Diencephalon (tissue), 1 donor: ENCODE results near the gene SRSF2. TPM values are rescaled to one million over a fixed set of nuclear protein-coding genes. Genes with fewer than 3 reads are reported as not detected.
A peak's percentile ranks its signal among the peaks of the same experiment; 100 is the strongest.

Experiments used
- small RNA-seq: library from RNA; depleted of rRNA; stranded (forward); fragments of <200 nt; gene quantifications from one replicate; pipeline ENCODE3, GENCODE V24; 2014
- total RNA-seq: library from RNA; depleted of rRNA; stranded (reverse); fragments of >200 nt; gene quantifications from one replicate; pipeline ENCODE4 v1.2.3, GENCODE V29; 2014

The SRSF2 gene, protein sequence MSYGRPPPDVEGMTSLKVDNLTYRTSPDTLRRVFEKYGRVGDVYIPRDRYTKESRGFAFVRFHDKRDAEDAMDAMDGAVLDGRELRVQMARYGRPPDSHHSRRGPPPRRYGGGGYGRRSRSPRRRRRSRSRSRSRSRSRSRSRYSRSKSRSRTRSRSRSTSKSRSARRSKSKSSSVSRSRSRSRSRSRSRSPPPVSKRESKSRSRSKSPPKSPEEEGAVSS
- total RNA-seq, result 98.0 TPM

DNA sequence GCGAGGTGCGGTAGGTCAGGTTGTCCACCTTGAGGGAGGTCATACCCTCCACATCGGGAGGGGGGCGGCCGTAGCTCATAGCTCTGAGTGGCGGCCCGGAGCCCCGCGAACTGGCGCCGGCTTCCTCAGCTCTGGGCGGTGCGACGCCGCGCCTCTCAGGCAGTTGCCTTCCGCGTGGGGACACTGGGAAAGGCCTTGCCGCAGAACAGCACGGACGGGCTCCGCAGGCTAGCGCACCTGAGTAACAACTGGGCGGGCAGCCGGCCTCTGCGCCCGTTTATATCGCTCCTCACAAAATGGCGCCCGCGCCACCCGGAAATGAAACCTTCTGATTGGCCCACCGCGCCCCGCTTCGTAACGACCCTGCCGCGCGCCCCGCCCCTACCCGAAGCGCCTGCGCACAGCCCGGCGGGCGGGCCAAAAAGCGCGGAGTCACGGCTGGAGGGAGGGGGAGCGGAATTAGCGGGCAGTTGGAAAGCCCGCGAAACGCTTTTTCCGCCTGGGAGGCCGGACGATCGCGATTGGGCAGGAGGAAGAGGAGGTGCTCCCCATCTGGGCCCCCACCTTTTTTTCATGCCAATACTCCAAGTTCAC, at the start of gene SRSF2:
TSS of gene SRSF2 (minus strand) at position 250 of the 594 bp plus-strand sequence. CDS start at position 79, 171 bp downstream.

DNA sequence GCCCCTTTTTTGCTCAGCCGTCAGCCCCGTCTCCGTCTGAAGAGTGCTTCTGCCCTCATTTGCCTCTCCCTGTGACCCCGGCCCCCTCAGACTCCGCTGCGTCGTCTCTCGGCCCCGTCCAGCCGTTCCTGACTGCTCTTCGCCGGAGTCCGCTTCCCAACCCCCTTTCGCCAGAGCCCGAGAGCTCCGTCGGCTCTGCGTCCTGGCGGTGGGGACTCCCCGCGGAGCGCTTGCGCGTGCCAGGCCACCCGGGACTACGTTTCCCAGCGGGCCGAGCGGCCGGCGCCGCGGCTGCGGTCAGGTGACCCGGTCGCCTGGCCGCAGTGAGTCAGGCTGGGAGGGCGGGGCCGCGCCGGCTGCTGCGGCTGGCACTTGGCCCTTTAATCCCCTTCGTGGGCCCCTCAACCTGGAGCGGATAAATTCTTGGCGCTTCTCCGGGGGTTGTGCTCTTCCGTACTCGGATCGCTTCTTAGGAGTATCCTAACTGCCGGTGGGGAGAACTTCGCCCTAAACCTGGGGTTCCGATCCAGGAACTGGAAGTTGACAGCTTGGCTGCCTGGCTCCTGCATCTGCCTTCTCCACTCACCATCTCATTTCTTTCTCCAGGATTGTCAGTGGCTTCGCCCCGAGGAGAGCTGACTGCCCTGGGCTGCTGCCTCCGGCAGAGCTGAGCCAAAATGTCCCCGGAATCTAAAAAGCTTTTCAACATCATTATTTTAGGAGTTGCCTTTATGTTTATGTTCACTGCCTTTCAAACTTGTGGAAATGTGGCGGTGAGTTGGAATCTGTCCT, 741 bp upstream of the SRSF2 start, which contains the start of gene MFSD11:
TSS of gene MFSD11 (plus strand) at position 444 of the 792 bp plus-strand sequence. CDS start at position 678, 234 bp downstream.

DNA sequence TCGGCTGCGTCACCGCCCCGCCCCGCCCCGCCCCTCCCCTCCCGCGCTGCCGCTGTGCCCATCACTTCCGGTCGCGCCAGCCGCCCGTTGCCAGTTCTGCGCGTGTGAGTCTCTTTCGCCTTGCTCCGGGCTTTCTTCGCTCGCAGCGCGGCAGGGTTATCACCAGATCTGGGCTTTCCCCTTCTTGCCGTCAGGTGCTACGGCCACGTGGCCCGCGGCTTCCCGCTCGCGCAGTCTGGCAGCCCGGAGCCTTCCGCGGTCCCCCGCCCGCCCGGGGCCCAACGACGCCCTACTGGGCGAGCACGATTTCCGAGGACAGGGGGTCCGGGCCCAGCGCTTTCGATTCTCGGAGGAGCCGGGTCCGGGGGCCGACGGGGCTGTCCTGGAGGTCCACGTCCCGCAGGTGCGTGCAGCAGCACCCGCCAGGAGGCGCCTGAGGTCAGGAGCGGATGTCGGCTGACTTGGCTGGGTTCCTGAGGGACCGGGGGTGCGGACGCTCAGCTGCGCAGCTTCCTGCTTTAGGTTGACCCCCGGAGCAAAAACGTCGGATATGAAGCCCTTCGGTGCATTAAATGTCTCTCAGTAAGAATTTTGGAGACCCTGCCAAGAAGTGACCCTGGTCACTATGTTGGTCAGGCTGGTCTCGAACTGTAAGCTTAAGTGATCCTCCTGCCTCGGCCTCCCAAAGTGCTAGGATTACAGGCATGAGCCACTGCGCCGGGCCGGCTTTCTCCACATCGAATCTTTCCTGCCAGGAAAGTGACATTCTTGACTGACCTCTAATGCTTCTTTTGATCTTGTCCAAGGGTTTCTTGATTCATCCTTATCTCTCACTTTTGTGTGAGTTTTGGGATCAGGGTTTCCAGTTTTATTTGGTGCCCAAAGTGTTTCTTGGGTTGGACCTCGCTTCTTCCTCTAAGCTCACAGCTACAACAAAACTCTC, 10.1 kb downstream of the SRSF2 start, which contains the start of gene METTL23:
TSS of gene METTL23 (plus strand) at position 64 of the 943 bp plus-strand sequence. CDS start 2,872 bp downstream, outside the sequence.

DNA sequence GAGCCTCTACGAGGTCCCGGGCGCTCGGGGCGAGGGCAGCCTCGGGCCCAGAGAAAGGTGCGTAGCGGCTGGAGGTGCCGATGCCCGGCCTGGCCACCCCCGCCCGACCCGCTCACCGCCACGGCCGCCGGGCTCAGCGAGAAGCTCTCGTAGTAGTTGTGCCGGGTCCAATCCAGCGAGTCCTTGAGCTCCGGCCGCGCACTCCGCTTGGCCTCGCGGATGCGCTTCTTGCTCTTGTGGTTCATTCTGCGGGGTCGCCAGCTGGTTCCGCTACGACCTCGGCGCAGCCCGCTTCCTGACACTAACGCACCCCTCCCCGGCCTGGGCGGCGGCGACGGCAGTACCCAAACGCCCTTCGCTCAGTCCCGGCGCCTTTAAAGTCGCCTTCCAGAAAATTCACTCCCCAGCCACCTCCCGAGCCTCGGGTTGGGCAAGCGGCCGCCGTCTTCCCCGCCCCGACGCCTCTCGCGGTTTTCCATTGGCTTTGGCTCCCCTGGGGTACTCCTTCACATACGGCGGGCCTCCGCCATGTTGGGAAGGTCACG, 10.8 kb downstream of the SRSF2 start, which contains the start of gene JMJD6:
TSS of gene JMJD6 (minus strand) at position 376 of the 545 bp plus-strand sequence. CDS start at position 245, 131 bp downstream.

DNA sequence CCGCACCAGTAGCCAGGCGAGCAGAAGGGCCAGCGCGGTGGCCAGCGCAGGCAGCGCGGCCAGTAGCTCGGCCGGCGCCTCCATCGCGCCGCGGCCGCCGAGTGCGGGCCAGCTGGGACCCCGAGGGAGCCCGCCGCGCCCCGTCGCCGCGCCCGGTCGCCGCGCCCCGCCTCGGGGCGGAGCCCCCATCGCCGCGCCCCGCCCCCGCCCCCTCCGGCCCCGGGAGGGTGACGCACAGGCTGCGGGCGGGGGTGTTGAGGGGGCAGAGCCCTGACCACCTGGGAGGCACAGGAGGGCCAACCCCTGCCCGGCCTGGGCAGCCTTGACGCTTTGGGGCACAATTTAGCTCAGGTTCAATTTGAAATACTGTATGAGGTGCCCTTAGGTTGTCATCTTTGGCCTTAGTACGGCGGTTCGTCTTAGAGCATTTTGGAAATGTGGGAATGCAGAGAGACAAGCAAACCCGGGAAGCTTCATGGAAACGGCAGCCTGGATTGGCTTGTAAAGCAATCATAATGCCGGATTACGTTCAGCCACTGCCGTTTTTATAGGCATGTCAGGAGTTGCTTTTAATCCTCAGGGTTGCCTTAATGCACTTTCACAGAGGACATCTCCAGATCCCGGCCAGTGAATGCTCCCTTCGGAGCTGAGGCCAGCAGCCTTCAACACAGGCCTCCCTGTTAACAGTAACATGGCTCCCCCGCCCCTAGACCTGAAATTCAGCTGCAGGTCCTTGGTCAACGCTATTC, 26.1 kb downstream of the SRSF2 start, which contains the start of gene MXRA7:
TSS of gene MXRA7 (minus strand) at position 103 of the 749 bp plus-strand sequence. CDS start at position 84, 19 bp downstream.

Small RNA genes lying within 50 kb of the gene (small RNA-seq; reads per million reads assigned to genes)
- gene AC005837.3, result not detected
- gene RF02271, result not detected
- not detected for gene RNU6-97P
- gene RNY4P36, result 5.7 reads per million, percentile 92 among the genes with 10 or more reads in this experiment

Other genes with a start within 250 kb of the SRSF2 start
- 3.2 TPM for gene RHBDF2, start 235.9 kb downstream of the SRSF2 start, total RNA-seq
- gene CYGB, start 199.6 kb downstream of the SRSF2 start, total RNA-seq, result 8.3 TPM
- 5.3 TPM for gene PRCD, start 197.3 kb downstream of the SRSF2 start, total RNA-seq
- 2.1 TPM for gene ST6GALNAC2, start 151.5 kb downstream of the SRSF2 start, total RNA-seq
- 0.69 TPM for gene ST6GALNAC1, start 93.6 kb downstream of the SRSF2 start, total RNA-seq
- gene MXRA7, start 26.4 kb downstream of the SRSF2 start, total RNA-seq, result 87.9 TPM
- gene JMJD6, start 10.7 kb downstream of the SRSF2 start, total RNA-seq, result 19.1 TPM
- 14.8 TPM for gene METTL23, start 10.5 kb downstream of the SRSF2 start, total RNA-seq
- gene MFSD11, start 788 bp upstream of the SRSF2 start, total RNA-seq, result 84.2 TPM
- 29.8 TPM for gene MGAT5B, start 131.1 kb upstream of the SRSF2 start, total RNA-seq